Lower lobe of right lung (tissue), 2 donors: ENCODE results near the gene DCHS1. TPM values are rescaled to one million over a fixed set of nuclear protein-coding genes. Genes with fewer than 3 reads are reported as not detected.
A peak's percentile ranks its signal among the peaks of the same experiment; 100 is the strongest.

Source experiments
- ATAC-seq, 2 donors: fragments of 200-7000 bp; cut with Tn5 transposase; one replicate each; pipeline ENCODE4 v1.9.1; 2020 to 2022; ENCODE audit warnings: mild to moderate bottlenecking in 2 of 2, moderate library complexity in 2 of 2
- DNase-seq: peaks from one replicate; pipeline ENCODE4 v3.0.0-alpha.2; 2020
- H3K27ac ChIP-seq: fragments of 200-600 bp; one replicate; pipeline ENCODE4 v1.8.0; 2022
- H3K27me3 ChIP-seq: fragments of 200-600 bp; one replicate; pipeline ENCODE4 v1.8.0; 2022; ENCODE audit warnings: low read depth
- H3K36me3 ChIP-seq: fragments of 200-600 bp; one replicate; pipeline ENCODE4 v1.8.0; 2022; ENCODE audit warnings: mild to moderate bottlenecking
- H3K4me1 ChIP-seq: fragments of 200-600 bp; one replicate; pipeline ENCODE4 v1.8.0; 2022
- H3K4me3 ChIP-seq: fragments of 200-600 bp; one replicate; pipeline ENCODE4 v1.8.0; 2022; ENCODE audit warnings: mild to moderate bottlenecking
- H3K9me3 ChIP-seq: fragments of 200-600 bp; one replicate; pipeline ENCODE4 v1.8.0; 2022
- CTCF ChIP-seq: fragments of 200-600 bp; IDR thresholded peaks from one replicate; pipeline ENCODE4 v1.8.0; 2022; ENCODE audit warnings: antibody characterized with exemption, mild to moderate bottlenecking
- intact Hi-C: fragments of 100-400 bp; cut with DNase I; formaldehyde crosslinking; loops from one replicate; pipeline ENCODE4 v1.11.0; 2022
- total RNA-seq: library from RNA; stranded (reverse); fragmentation: NEBNext Ultra II Directional; extraction: Animal tissue kit (Norgen Biotek cat#: 25700); gene quantifications from one replicate; pipeline ENCODE4 v1.2.1, GENCODE V29; 2021
- donor health status: DM: no; HTN: yes; CAD: no; lungs with severe emphysema.

Gene DCHS1
- total RNA-seq, 1 donor from 2014 or later: 23.2 TPM

DNA sequence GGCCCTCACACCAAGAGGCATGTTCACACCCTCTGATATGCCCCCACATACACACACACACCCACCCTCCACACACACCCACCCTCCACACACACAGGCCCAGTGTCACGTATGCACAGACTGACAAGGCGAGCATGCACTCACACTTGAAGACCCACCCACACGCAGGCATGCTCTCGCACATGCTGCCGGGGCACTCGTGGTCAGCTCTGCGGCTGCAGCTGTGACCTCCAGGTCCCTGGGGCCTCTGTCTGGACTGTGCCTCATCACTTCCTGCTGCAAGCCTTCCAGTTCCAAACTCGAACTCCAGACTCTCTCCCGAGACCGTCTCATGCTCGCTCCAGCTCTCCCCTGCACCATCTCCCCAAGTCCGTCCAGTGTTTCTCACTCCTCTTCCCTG lies 9.5 kb downstream of the DCHS1 start:
- Histone ChIP-seq H3K4me3 (no peak overlapping the region), H3K9me3 (no peaks in the 10 kb centered on the region), H3K4me1 (peaks cover 34% of the 10 kb centered on the region), H3K27ac (peak overlapping the region; percentile 73), H3K36me3 (no peaks in the 10 kb centered on the region), H3K27me3 (no peaks in the 10 kb centered on the region)
- peak; percentile 20 to 25 for ATAC-seq
- DNase-seq: peak; percentile 58
- no peak for TF ChIP-seq CTCF
- intact Hi-C loops: no loop called here

DNA sequence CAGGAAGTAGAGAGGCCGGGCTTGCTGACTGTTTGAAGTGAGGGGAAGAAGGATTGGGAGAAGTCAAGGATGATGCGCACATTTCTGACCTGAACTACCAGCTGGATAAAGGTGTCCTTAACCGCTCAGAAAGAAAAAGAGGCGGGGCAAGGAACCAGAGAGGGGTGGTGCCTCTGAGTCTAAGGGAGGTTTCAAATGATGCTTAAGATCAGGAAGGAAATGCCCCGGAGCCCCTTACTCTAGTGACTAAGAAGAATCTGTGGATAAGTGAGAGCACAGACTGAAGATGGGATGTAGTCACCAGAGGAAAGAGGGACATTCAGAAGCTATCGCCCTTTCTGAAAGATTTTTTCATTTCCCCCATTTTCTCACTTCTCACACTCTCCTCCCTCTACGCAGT lies 12.7 kb downstream of the DCHS1 start:
- no peak overlapping the region for H3K27ac ChIP-seq
- DNase-seq: no peak

GRCh38 chr11:6640985-6641701 lies 14.5 kb downstream of the DCHS1 start:
- DNase-seq: no peak
- Histone ChIP-seq H3K4me1 (peaks cover 35% of the 10 kb centered on the region), H3K36me3 (peaks cover 5% of the 10 kb centered on the region), H3K27ac (no peak overlapping the region), H3K27me3 (no peaks in the 10 kb centered on the region), H3K4me3 (no peak overlapping the region), H3K9me3 (no peaks in the 10 kb centered on the region)
- TF ChIP-seq CTCF: no peak
- no peak for ATAC-seq
- intact Hi-C loops: no loop called here

More for the DNA sequence above, 12.7 kb downstream of the DCHS1 start:
- Histone ChIP-seq H3K9me3 (no peaks in the 10 kb centered on the region), H3K4me1 (peaks cover 35% of the 10 kb centered on the region), H3K36me3 (peaks cover 5% of the 10 kb centered on the region), H3K4me3 (no peak overlapping the region), H3K27me3 (no peaks in the 10 kb centered on the region)
- intact Hi-C loops: no loop called here
- no peak for ATAC-seq
- no peak for TF ChIP-seq CTCF

- Histone ChIP-seq H3K27ac (no peak overlapping the region), H3K4me1 (peaks cover 37% of the 10 kb centered on the region), H3K9me3 (no peaks in the 10 kb centered on the region), H3K4me3 (no peak overlapping the region), H3K36me3 (peaks cover 5% of the 10 kb centered on the region), H3K27me3 (no peaks in the 10 kb centered on the region)
- ATAC-seq: no peak
- intact Hi-C loops: no loop called here
- DNase-seq: no peak
- no peak for TF ChIP-seq CTCF
Observed at GRCh38 chr11:6640036-6640984, 15.3 kb downstream of the DCHS1 start.

GRCh38 chr11:6638429-6638828 lies 17.2 kb downstream of the DCHS1 start:
- intact Hi-C loops: no loop called here
- H3K4me1 ChIP-seq: peaks cover 49% of the 10 kb centered on the region
- no peaks in the 10 kb centered on the region for H3K9me3 ChIP-seq
- DNase-seq (no peak), ATAC-seq (no peak)
- H3K36me3 ChIP-seq: peaks cover 5% of the 10 kb centered on the region
- no peak overlapping the region for H3K4me3 ChIP-seq
- no peaks in the 10 kb centered on the region for H3K27me3 ChIP-seq
- no peak for TF ChIP-seq CTCF
- H3K27ac ChIP-seq: no peak overlapping the region
